Suppressor macrophage (primary cell): ENCODE results near the gene ICE1.
"Not testable (repeated sequence)": the region's sequence is repeated elsewhere in the genome, so short reads cannot be mapped to it uniquely, and the experiment has no call there.

Experiments used
- DNase-seq, 4 experiments: peaks; one replicate each; pipeline ENCODE4 v3.0.0-alpha.2; 2020 to 2022
- total RNA-seq, 17 experiments: gene quantifications; one replicate each; lab custom pipeline; 2026; ENCODE audit warnings: mixed read lengths in 6 of 17, inconsistent platforms in 3 of 17; lab: John Stamatoyannopoulos, UW

The ICE1 gene, protein sequence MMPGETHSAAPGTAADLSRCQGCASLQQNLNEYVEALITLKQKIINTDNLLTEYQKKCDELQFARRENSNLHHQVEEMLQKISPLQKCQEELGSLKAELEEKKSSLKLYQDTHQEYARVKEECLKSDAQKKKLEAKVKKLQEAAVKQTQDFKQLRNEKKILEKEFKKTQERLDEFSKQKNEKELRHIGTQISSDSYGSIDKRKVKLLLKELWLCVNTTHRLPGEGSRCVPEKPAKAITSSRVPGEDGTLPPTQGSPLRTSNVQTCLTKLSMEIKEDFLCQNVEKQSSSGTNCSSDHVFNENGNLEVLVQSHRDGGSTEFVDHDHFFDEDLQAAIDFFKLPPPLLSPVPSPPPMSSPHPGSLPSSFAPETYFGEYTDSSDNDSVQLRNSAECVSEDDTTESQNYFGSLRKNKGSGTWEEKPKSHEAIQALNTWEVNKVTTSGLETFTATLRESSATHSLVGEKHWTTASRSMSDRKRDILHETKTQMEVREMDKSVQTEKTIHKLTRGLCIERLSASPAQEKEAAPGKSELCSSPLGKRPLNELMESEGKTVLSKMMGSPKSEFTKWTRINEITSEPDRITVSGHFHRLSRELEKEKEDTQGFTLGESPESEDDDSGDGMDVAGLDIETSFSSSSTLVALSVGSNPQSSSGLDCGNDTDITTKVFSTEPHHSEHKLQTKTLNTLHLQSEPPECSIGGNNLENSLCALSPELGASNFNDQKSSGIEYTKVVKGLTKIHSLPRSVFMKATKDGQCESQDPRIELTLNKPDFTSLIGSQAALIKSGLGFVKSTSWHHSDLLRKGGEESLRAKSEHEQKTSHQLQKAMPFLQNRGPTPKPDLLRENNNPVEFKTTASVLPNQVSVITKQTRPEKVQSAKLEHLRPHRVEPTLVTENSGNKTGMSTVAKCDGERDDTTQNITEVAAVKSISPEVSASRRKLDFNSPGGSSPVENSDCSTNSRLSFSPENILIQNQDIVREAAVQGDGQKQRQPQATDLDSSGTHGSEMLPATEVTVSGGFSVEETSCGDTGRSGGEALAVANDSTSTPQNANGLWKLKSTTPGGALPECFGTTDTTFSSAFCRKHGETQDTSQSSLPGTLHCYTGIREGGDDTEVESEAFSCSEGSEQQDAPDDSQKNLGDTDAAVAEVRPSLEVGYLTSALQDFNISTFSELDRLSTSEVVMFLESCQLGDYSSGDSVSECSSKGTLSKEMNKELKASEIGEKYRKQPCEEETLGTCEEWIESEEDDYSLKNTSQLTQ (N-terminal part only)
- total RNA-seq, result 67.0 to 122 (median 84.3) reads per million in 17 experiments

DNA sequence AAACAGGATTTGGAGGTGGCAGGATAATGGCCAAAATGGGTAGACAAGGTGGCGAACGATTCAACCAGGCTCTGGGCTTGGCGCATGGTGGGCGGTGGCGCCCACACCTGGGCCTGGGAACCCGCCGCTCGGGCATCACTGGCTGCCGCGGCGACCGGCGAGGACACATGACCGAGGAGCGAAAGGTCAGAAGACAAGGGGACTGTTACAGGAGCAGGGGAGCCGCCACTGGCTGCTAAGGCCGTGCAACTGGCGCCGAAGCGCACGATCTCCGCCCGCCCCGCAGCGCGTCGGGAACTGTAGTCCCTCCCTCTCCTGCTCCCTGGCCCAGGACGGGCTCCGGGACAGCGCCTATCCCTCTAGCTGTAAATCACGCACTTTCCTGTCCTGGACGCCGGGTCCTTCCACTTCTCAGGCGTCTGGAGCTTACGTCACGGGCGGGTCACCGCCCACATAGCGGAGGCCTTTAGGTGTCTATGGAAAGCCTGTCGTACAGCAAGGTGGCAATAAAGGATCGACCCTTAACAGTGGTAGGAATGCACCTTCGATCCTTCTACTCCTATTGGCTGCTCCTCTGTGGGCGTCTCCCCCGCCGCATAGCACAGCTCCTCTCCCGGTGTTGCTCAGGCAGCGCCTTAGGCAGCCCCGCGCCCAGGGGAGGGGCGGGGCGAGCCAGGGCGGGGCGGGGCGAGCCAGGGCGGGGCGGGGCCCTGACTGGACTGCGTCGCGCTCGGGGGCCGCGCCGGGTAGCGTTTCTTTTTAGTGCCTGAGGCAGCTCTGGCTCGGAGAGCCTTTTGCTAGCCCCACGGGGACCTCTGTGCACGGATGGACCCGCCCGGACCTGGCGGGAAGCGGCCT is at the start of gene ICE1:
Gene ICE1 (plus strand): TSS at position 717 of the 858 bp plus-strand sequence. CDS start 239 bp downstream, outside the sequence.
- DNase-seq, result peak; percentile 97 to 99 (median 98)

DNA sequence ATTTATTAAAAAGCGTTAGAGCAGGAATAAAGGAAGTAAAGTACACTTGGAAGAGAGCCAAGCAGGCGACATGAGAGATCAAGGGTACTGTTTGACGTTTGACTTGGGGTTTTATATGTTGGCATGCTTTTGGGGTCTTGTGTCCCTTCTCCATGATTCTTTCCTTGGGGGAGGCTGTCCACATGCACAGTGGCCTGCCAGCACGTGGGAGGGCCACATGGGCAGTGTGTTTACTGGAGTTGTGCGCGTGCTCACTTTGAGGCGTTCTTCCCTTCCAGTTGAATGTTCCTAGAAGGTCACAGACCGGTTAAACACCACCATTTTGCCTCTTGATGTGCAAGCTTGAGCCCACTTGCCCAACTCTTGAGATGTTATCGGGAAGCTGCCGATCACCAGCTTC is 49.5 kb upstream of the ICE1 start:
- DNase-seq, result no peak

DNA sequence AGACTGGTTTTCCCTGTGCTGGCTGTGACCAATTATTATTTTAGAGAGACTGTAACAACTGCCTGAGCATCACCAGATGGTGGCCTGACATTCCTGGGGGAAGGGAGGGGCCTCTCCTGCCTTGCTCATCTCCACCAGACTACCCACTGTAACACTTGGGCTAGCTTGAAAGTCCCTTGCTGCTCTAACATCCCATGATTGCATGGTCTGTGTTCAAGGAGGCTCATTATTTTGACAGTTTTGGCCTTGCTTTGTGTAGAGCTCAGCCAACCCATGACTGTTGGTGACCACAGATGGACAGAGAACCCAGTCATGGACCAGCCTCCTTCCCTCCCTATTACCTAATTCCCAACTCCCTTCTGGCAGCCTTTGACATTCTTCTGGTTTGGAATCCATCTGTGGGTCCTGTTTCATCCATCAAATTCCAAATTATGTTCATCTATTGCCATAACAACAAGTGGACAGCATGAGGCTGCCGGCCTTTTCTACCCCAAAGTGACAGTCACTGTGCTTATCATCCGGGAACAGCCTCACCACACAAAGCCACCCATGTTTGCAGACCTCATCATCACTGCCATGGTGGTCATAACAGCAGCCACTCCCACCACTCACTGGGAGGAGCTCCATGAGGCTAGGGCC is 49.0 kb upstream of the ICE1 start:
- no peak for DNase-seq

DNA sequence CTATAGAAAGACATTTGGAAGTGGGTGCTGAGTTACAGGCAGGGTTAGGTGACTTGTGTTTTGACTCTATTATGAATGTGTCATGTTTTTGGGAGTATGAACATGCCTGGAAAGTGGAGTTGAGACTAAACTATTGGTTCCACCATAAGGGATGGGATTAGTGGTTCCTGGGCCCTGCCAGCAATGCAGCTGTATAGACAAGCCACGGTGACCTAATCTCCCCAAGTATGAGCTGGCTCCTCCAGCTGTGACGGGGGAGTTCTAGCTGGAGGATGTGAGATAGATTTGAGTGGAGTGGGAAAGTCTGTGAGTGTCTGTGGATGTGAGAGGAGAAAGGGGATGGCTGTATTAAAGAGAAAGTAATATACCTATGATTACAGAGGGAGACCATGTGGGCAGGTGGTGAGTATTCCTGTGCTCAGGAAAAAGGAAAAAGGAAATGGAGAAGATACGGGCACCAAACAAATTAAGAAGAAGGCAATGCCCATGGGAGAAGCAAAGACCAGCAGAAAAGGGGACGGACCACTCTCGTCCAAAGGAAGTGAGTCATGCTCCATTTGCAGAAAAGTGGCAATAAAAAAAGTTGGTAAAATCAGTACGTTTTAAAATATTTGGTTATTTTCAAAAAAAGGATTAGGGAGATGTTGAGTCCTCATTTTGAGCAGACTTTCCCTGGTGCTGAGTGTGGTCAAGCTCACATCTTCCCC is 48.3 kb upstream of the ICE1 start:
- DNase-seq, result no peak

DNA sequence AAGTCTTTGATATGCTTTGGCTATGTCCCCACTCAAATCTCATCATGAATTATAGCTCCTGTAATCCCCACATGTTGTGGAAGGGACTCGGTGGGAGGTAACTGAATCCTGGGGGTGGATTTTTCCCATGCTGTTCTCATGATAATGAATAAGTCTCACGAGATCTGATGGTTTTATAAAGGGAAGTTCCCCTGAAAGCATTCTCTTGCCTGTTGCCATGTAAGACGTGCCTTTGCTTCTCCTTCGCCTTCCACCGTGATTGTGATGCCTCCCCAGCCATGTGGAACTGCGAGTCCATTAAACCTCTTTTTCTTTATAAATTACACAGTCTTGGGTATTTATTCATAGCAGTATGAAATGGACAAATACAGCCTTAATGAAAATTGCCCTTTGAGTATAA is 44.7 kb upstream of the ICE1 start:
- DNase-seq, result no peak

DNA sequence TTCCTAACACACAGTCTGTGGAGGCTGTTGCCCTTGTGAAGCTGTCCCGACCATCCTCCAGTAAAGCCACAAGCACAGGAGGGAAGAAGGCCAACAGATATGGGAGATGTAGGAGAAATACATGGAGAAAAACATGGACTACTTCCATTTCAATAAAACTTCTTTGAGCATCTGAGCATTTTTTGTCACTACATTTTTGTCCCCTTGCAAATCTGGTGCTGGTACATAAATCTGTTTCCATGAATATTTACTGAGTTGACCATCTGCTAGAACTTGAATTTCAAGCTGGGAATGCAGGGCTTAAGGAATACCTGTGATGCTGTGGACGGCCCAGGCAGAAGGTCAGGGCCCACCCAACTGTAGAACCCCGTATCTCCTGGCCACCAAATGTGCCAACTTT is 43.9 kb upstream of the ICE1 start:
- no peak for DNase-seq

DNA sequence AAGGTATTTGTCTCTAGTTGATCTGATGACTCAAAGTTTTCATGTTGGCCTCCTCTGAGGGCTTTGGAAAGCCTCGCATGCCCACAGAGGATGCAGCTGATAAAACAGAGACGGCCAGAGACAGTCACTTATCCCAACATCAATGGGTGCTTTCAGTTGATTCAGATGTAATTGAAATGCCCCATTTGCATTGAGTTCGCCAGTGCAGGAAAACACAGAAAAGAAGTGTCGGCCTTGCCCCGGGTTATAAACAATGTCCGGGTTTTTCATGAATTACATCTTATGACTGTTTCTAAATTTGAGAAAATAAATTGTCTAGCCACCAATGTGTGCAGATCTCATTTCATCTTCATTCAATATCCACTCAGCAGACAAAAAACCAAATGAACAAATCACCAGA is 42.2 kb upstream of the ICE1 start:
- no peak for DNase-seq

DNA sequence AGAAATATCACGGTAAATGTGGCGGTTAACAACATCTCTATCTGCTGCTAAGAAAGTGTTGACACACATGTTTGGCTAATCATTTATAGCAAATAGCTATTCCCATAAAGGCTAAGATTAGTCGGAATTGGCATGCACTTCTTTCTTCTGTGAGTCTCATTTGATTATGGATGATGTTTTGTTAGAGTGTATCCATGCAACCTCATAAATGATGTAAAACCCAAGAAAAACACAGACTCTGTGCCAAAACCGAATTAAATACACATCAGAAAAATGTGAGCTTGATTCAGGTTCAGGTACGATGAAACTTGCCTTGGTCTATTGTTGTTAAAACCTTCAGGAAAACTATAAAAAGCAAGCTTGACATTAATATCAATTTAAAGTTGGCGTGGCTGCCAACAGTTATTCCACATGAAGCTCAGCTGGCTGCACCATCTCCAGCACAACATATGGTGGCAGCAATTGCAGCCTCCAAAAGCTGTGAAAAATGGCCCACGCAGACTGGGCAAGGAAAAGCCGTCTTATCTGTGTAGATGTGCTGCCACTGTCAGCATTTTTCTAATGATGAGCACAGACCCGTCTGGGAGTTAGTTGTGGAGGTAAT is 41.1 kb upstream of the ICE1 start:
- DNase-seq, result no peak

DNA sequence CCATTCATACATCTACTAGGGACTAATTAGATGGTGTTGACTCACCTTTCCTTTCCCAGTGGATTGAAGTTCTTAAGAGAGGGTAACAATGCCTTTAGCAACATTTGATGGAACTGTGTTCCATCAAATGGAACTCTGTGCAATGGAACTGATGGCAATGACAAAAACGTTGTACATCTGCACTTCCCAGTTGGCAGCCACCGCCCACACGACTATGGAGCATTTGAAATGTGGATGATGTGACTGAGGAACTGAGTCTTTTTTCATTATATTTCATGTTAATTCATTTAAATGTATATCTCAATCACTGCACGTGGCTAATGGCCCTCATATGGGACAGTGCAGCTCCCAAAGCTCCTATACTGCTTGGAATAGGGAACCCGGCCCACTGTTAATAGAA is 39.0 kb upstream of the ICE1 start:
- no peak for DNase-seq

DNA sequence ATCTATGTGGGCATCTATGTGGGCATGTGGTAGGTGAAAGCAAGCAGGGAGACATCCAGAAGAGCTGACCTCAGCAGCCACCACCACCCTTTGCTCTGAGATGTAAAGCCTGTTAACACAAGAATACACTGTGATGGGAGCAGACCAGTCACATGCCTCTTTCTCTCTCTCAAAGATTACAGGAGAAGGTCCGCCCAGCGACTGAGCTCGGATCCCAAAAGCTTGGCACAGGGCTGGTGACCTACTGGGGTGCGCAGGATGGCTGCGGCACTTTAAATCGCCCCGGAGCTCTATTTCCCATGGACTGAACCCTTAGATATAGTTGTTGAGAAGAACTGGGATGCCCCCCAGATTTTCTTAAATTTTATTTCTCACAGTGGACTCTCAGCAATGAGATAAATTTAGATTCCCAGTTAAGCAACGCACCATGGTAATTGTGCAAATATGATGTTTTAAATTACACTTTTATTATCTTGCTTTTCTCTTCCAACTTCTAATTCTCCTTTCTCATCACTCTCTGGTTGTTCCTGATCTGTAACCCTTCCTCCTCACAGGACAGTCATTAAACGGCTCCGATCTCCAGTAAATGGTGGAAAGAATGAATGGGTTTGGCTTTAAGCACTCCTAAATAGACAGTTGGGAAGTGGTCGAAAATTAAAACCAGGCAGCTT is 37.7 kb upstream of the ICE1 start:
- no peak for DNase-seq

DNA sequence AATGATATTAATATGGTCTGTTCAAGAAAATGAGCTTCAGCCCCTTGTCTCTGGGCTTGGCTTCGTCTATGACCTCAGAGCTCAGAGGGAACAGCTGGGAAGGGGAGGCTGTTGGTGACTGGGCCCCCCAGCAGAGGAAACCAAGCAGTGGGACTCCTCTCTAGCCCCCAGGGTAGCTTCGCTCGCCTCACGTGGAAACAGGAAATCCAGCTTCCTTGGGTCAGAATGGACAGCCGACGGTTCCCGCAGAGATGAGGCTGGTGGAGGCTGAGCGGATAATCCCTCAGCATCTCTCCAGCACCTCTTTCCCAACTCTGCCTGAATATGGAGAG is 37.2 kb upstream of the ICE1 start:
- DNase-seq, result no peak

DNA sequence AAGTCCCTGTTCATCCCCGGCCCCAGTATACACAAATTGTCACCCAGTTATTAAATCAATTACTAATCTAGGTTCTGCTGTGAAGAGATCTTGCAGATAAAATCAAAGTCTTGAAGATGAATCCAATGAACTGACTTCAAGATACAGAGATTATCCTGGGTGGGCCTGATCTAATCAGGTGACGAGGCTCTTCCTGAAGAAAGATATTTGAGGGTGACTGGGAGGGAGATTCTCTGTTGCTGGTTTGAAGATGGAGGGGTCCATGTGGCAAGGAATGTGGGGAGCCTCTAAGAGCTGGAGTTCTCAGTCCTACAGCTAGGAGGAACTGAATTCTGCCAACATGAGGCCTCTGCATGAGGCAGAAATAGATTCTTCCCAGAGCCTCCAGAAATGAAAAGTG is 36.1 kb upstream of the ICE1 start:
- DNase-seq, result no peak

DNA sequence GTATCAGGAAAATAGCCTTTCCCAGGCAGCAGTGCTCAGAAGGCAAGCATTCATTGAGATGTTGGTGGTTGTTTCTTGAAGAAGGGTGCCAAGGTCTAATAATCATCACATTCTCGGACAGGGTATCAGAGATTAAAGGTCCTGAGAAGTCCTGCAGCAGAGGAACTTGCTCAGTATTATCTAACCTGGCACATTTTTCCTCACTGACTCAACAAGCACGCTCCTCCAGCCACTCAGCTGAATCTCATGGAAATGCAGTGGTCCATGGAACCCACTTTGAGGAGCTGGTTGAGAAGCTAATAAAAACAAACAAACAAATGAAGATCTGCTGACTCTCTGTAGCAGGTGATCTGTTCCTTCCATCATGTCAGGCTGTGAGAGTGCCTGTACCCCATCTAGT is 35.3 kb upstream of the ICE1 start:
- no peak for DNase-seq

DNA sequence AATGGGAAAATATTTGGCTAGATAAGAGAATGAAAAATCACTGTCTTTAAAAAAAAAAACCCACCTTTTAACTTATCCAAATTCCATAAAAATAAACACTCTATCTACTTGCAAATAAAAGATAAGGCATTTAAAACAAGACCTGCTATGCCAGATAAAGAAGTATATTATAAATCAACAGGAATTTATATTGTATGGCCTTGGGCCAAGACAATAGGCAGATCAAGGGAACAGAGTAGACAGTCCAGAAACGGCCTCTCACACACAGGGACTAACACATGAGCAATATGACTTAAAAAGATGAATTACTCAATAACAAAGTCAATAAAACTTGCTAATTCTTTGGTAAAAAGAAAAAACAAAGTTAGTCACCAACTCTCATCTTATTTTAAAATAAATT is 34.7 kb upstream of the ICE1 start:
- no peak for DNase-seq

DNA sequence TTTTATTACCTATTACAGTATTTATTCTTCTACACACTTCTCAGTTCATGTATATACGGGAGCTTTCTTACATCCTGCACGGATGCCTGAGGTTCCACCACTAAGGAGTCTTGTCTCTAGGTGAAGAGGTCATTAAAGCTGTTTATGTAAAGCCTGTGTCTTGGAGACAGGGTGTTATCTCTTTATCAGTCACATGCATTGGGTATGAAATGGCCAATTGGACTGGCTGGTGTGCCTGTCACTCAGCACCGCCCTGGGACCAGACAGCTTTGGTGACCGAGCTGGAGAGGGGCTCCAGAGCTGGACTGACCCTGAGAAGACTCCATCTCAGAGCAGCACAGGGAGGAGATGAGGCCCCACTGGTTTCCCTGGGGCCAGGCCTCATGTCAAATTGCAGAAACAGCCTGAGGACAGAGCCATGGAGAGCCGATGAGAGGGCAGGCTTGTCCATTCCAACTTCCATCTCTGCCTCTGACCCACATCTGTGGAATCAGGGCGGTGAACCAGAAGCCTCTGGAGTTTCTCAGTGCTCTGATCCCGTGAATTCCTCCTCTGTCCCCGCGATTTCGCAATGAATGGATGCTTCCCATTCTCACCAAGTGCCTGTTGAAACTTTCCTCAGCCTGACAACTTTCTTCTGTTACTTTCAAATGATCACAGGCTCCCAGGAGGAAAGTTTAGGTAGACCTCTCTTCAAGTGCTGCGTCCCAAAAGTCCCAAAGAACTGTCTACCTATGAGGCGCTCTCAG is 32.2 kb upstream of the ICE1 start:
- DNase-seq, result not testable (repeated sequence)

DNA sequence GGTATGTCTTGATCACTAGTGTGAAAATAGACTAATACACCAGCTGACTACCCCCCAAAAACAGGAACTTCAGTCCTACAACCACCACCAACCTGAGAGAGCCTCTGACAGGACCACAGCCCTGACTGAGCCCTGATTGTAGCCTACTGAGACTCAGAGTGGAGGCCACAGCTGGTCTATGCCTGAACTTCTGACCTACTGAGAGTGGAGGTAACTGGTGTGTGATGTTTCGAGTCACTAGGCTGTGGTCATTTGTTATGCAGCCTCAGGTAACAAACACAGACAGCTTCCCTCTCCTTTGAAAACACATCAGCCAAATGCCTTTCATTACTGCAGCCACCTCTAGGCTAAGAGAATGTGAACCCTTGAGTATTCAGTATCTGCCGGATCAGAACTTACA is 30.0 kb upstream of the ICE1 start:
- not testable (repeated sequence) for DNase-seq

DNA sequence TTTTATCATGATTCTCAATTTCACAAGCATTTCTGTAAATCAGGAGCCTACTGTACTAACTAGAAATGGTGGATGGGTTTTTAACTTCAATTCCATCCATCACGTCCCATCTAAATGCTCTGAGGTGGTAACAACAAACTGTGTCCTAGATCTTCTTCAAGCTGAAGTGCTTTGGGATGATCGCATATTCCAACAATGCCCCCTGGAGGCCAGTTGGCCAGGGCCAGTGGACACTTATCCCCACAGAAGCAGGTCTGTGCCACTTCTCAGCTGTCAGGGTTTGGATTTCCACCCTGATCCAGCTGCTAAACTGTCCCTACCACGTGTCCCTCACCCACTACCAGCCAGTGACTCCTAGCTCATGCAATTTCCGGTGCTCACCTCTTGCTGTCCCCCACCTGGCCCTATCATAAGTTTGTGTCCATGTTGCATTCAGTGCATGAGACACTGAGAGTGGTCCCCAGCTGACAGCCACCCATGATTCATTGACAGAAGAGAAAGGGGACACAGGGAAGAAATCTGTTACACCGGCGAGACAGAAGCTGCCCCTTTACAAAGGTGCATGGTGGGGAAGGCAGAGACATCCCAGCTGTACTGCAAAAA is 28.0 kb upstream of the ICE1 start:
- peak in 1 of 4 experiments; percentile 7 for DNase-seq

DNA sequence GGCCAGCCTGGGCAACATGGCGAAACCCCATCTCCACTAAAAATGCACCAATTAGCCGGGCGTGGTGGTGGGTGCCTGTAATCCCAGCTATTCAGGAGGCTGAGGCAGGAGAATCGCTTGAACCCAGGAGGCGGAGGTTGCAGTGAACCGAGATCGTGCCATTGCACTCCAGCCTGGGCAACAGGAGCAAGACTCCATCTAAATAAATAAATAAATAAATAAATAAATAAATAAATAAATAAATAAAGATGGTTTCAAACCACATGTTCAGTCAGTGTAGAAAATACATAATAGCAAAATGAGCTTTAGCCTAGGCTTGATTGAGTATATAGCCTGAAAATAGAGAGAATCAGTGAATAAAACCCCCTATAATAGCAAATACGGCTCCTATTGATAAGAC is 27.4 kb upstream of the ICE1 start:
- not testable (repeated sequence) for DNase-seq

DNA sequence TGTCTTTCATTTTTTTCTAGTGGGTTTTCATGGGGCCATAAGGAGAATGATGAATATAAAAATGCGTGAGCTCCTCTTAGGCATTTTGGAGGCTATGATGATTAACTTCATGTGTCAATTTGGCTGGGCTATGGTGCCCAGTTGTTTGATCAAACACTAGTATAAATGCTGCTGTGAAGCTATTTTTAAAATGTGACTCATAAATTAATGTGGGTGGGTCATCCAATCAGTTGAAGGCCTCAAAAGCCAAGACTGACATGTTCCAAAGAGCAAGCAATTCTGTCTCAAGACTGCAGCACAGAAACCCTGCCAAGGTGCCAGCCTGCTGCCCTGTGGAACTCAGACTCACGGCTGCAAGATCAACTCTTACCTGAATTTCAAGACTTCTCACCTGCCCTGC is 24.4 kb upstream of the ICE1 start:
- no peak for DNase-seq
